ENCODE results near the gene TMEM207.
A peak's percentile ranks its signal among the peaks of the same experiment; 100 is the strongest.
"Not testable (repeated sequence)": the region's sequence is repeated elsewhere in the genome, so short reads cannot be mapped to it uniquely, and the experiment has no call there.

TMEM207 gene

DNA sequence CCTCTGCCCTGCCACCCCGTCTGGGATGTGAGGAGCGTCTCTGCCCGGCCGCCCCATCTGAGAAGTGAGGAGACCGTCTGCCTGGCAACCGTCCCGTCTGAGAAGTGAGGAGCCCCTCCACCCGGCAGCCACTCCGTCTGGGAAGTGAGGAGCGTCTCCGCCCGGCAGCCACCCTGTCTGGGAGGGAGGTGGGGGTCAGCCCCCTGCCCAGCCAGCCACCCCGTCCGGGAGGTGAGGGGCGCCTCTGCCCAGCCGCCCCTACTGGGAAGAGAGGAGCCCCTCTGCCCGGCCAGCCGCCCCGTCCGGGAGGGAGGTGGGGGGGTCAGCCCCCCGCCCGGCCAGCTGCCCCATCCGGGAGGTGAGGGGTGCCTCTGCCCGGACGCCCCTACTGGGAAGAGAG, 23.6 kb upstream of the TMEM207 start:
- not testable (repeated sequence) for H3K4me1 Mint-ChIP-seq (ENCODE audit: low read depth); H3K27me3 Mint-ChIP-seq; H3K36me3 Mint-ChIP-seq; H3K27ac Mint-ChIP-seq; H3K4me3 Mint-ChIP-seq
- peaks cover 18% of the 10 kb centered on the region for H3K9me3 Mint-ChIP-seq (ENCODE audit: low read depth)

DNA sequence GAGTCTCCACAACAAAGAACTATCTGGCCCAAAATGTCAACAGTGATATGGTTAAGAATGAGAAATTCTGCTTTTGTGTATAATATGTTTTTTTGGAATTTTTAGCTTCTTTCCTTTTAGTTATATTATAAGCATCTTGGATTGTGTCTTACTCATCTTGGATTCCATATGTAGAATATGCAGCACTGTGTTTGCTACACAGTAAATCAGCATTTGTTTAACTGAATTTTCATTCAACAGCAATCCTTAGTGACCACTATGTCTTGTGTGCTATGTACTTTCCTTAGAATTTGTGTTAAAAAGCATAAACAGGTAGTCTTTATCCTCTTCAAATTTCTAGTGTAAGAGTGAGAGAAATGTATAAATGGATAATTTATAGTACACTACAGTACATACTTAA, 18.2 kb upstream of the TMEM207 start:
- H3K27me3 Mint-ChIP-seq = peaks cover 11% of the 10 kb centered on the region
- peaks cover 4% of the 10 kb centered on the region for H3K36me3 Mint-ChIP-seq
- H3K4me1 Mint-ChIP-seq (ENCODE audit: low read depth) = no peaks in the 10 kb centered on the region
- no peak overlapping the region for H3K4me3 Mint-ChIP-seq
- H3K27ac Mint-ChIP-seq = no peak overlapping the region
- peaks cover 18% of the 10 kb centered on the region for H3K9me3 Mint-ChIP-seq (ENCODE audit: low read depth)

DNA sequence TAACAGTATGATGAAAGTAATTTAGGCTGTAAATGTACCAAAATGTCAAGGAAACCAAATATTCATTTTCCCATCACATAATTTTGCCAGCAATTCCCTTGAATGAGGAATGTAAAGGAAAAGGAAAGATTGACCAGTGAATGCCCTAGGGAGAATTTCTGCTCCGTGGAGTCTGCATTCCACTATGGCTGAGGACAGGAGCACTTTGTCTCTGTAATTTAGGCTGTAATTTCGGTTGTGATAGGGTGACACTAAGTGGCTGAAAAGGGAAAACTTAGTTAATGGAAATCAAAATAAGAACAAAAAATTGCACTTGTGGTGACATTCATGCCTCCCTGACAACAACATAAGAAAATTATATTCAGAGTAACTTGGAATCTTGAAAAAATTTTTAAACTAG, 8.3 kb upstream of the TMEM207 start:
- Mint-ChIP-seq H3K36me3 (no peaks in the 10 kb centered on the region), H3K9me3 (ENCODE audit: low read depth) (no peaks in the 10 kb centered on the region), H3K4me1 (ENCODE audit: low read depth) (no peaks in the 10 kb centered on the region), H3K4me3 (no peak overlapping the region), H3K27ac (no peak overlapping the region), H3K27me3 (peaks cover 16% of the 10 kb centered on the region)

DNA sequence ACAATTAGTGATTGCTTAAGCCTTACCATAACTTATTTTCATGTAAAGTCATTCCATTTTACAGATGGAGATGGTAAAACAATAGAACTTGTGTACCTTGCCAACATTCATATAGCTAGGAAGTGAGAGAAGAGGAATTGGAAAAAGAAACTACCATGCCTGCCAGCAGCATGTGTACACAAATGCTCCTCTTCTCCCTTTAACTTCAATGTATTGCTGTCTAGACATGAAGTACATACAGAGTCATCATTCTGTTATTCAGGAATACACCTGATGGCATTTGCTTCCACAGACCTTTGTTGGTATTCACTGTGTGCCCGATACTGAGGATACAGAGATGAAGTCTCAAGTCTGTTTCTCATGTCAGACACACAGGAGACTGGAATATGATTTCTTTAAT, 7.1 kb upstream of the TMEM207 start:
- no peak overlapping the region for H3K27ac Mint-ChIP-seq
- H3K36me3 Mint-ChIP-seq = no peaks in the 10 kb centered on the region
- H3K27me3 Mint-ChIP-seq = peaks cover 8% of the 10 kb centered on the region
- H3K9me3 Mint-ChIP-seq (ENCODE audit: low read depth) = no peaks in the 10 kb centered on the region
- H3K4me3 Mint-ChIP-seq = no peak overlapping the region
- H3K4me1 Mint-ChIP-seq (ENCODE audit: low read depth) = no peaks in the 10 kb centered on the region

DNA sequence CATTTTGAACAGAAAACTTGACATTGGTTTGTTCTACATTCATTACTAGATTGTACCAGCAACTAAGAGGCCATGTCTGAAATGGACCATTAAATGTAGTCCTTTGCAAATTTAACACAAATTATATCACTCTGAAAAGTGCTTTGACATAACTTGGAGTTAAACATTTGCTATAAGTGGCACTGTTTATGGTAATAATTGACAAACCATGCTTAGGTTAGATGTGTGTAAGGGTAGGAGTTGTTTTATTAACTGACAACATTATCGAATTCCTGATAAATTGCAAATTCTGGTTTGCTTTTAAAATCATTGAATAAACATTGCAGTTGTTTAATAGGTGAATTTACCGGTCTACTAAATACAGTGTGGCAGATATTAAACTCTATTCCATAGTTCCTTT, 6.1 kb upstream of the TMEM207 start:
- H3K4me3 Mint-ChIP-seq = no peak overlapping the region
- H3K4me1 Mint-ChIP-seq (ENCODE audit: low read depth) = no peaks in the 10 kb centered on the region
- H3K9me3 Mint-ChIP-seq (ENCODE audit: low read depth) = no peaks in the 10 kb centered on the region
- H3K27ac Mint-ChIP-seq = no peak overlapping the region
- peaks cover 7% of the 10 kb centered on the region for H3K27me3 Mint-ChIP-seq
- H3K36me3 Mint-ChIP-seq = no peaks in the 10 kb centered on the region

DNA sequence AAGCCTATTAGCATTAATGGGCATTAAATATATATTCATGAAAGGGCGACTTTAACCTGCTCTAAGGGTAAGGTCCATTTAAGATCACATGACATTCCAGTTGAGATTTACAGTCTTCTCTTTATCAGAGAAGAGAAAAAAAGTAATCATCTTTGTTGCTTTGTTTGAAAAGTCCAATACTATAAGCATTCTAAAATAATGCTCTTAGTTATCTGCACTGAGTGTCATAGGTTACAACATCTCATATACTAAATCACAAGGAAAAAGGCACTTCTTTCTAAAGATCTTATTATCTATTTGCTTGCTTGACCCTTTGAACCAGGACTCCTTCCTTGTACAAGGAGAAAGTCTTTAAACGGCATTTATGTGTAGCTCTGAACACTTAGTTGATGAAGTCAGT, 1.4 kb downstream of the TMEM207 start:
- peaks cover 13% of the 10 kb centered on the region for H3K4me1 Mint-ChIP-seq (ENCODE audit: low read depth)
- no peaks in the 10 kb centered on the region for H3K27me3 Mint-ChIP-seq
- no peak overlapping the region for H3K4me3 Mint-ChIP-seq
- no peaks in the 10 kb centered on the region for H3K9me3 Mint-ChIP-seq (ENCODE audit: low read depth)
- H3K27ac Mint-ChIP-seq = no peak overlapping the region
- no peaks in the 10 kb centered on the region for H3K36me3 Mint-ChIP-seq

DNA sequence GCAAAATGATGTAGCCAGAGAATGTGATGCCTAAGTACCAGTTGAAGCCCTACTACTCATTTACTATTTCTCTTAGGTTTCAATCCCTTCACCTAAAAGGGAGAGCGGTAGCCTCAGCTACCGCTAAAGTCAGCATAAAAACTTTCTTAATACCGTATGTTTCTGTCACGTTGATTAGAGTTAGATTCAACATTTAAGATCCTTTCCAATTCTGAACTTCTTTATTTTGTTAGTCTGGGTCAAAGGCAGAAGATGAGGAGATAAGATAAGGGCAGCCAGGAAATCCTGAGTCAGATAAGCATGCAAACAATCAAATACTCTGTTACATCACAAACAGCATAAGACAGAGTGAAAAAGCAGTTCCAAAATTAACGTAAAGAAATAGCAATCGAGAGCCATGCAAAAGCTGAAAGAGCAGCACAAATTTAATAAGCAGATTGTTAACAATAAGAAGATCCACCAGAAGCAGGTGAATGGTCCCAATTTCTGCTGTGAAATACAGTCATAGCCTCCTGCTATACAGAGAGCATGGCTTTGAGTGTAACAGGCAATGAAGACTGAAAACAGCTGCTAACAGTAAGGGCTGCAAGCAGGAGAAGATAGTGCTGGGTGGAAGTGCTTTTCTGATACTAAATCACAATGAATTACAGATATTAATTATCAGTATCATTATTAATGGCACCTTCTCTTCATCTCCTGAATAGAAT, 3.0 kb downstream of the TMEM207 start:
- H3K9me3 Mint-ChIP-seq (ENCODE audit: low read depth) = no peaks in the 10 kb centered on the region
- peaks cover 13% of the 10 kb centered on the region for H3K4me1 Mint-ChIP-seq (ENCODE audit: low read depth)
- no peak overlapping the region for H3K27ac Mint-ChIP-seq
- no peaks in the 10 kb centered on the region for H3K36me3 Mint-ChIP-seq
- no peaks in the 10 kb centered on the region for H3K27me3 Mint-ChIP-seq
- H3K4me3 Mint-ChIP-seq = peak overlapping the region; percentile 3

DNA sequence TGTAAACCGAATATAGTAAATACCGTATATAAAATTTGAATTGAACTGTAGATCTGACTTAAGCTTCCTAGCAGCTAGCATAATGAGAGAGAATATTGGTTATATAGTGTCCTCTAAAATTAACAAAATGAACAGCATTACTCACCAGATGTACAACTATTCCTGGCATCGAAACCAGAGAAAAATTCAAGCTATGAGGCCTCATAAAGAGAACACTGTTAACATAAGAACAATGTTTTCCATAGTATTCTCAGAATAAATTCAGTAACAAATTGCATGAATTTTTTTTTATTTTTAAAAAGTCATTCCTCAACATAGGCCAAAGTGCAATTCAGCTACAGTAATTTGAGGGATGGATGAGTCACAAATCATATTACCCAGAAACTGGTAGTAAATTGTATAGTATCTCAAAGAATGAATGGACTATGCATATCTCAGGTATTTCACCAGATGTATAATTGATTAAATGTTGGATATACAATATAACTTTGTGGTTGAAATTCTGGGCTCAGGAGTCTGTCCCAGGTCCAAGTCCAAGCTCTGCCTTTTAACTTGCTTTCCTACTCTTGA, 5.0 kb downstream of the TMEM207 start:
- Mint-ChIP-seq H3K4me1 (ENCODE audit: low read depth) (peaks cover 13% of the 10 kb centered on the region), H3K4me3 (no peak overlapping the region), H3K9me3 (ENCODE audit: low read depth) (no peaks in the 10 kb centered on the region), H3K36me3 (no peaks in the 10 kb centered on the region), H3K27me3 (no peaks in the 10 kb centered on the region), H3K27ac (no peak overlapping the region)

DNA sequence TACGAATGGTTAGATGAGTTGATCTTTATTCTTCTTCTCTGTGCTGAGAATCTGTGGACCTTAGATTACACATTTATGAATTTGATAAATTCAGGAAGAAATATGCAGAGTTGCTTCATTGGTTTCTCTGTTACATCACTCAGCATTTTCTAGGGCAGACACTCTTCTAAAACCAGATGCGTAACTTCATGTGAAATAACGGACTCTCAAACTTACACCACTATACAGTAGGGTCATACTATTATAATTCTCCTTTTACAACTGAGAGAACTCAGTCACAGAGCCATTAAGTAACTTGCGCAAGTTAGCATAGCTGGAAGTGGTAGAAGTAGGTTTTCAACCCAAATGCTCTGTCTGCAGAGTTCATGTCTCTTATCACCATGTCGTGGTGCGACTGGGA, 5.7 kb downstream of the TMEM207 start:
- Mint-ChIP-seq H3K9me3 (ENCODE audit: low read depth) (no peaks in the 10 kb centered on the region), H3K4me1 (ENCODE audit: low read depth) (peaks cover 13% of the 10 kb centered on the region), H3K4me3 (no peak overlapping the region), H3K36me3 (no peaks in the 10 kb centered on the region), H3K27me3 (peaks cover 2% of the 10 kb centered on the region), H3K27ac (no peak overlapping the region)

DNA sequence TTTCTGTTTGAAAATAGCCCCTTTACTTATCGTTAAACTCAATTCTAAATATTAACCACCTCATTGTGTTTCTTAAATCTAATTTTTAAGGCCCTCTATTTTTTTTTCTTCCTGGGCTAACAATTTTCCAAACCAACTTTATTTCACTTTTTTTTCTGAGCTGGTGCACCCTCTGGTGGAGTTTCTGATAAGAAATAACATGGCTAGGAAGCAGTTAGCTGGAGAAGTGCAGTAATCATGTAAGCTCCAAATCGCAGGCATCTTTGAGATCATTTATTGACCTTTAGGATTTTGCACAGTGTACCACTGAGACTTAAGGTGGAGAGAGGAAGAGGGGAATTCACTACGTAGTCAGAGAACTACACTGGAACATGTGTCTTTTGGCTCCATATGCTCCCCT, 6.4 kb downstream of the TMEM207 start:
- H3K4me1 Mint-ChIP-seq (ENCODE audit: low read depth) = peaks cover 13% of the 10 kb centered on the region
- H3K4me3 Mint-ChIP-seq = no peak overlapping the region

DNA sequence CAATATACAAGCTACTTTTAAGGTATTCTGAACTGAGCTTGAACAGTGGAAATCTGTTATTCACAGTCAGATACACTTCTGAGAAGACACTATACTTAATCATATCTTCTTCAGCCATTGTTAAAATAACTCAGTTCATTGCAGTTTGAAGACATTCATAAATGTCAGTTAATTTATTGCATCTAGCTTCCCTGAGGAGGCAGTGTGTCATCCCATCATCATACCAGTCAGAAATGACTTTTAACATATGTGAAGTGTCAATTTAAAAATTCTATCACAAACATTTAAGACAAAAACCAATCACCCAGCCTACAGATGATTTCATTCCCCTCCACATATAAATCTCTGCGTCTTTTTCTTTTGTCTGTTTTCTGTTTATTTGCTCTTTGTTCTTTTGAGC, 7.5 kb downstream of the TMEM207 start:
- Mint-ChIP-seq H3K4me1 (ENCODE audit: low read depth) (peaks cover 13% of the 10 kb centered on the region), H3K4me3 (no peak overlapping the region), H3K36me3 (no peaks in the 10 kb centered on the region)

More for the DNA sequence above, 6.4 kb downstream of the TMEM207 start:
- Mint-ChIP-seq H3K36me3 (no peaks in the 10 kb centered on the region), H3K27ac (no peak overlapping the region), H3K27me3 (peaks cover 2% of the 10 kb centered on the region), H3K9me3 (ENCODE audit: low read depth) (no peaks in the 10 kb centered on the region)

DNA sequence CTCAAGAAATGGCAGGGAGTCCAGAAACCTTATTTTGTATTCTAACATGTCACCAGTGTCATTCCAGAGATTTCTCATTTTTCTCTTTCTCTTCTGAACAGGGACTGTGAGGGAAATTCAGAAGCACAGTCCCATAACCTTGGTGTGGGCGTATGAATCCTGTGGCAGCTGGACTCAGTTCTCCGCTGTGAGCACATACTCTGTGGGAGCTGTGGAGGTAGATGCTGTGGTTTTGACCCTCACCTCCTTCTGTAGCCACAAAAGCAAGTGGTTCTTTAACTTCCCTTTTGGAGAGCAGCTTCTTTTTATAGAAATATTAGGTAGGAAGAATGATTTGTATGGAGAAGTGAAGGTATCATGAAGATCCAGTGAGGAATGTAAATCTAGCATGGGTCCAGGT, 13.4 kb downstream of the TMEM207 start:
- H3K9me3 Mint-ChIP-seq (ENCODE audit: low read depth) = no peaks in the 10 kb centered on the region
- no peak overlapping the region for H3K4me3 Mint-ChIP-seq
- H3K4me1 Mint-ChIP-seq (ENCODE audit: low read depth) = no peaks in the 10 kb centered on the region
- no peaks in the 10 kb centered on the region for H3K36me3 Mint-ChIP-seq
- H3K27ac Mint-ChIP-seq = no peak overlapping the region
- peaks cover 25% of the 10 kb centered on the region for H3K27me3 Mint-ChIP-seq

More for the DNA sequence above, 7.5 kb downstream of the TMEM207 start:
- Mint-ChIP-seq H3K9me3 (ENCODE audit: low read depth) (no peaks in the 10 kb centered on the region), H3K27ac (no peak overlapping the region), H3K27me3 (peaks cover 2% of the 10 kb centered on the region)

DNA sequence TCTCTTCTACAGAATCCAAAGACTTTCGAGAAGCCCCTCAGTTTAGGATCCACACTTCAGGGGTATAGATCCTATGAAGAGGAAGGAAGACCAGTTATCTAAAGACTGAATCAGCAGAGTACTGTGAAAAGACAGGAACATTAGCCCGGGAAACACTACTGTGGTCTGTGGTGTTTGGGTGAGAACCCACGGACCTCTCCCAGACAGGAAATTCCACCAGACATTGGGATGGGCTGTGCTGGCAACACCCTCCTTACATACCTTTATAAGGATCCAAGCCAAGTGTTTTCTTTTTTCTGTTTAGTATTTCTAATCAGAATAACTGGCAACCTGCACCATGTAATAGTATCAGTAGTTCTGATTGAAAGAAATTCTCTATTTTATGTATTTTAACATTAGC, 14.1 kb downstream of the TMEM207 start:
- Mint-ChIP-seq H3K9me3 (ENCODE audit: low read depth) (no peaks in the 10 kb centered on the region), H3K36me3 (no peaks in the 10 kb centered on the region), H3K4me3 (no peak overlapping the region), H3K27ac (no peak overlapping the region), H3K4me1 (ENCODE audit: low read depth) (no peaks in the 10 kb centered on the region), H3K27me3 (peaks cover 25% of the 10 kb centered on the region)

DNA sequence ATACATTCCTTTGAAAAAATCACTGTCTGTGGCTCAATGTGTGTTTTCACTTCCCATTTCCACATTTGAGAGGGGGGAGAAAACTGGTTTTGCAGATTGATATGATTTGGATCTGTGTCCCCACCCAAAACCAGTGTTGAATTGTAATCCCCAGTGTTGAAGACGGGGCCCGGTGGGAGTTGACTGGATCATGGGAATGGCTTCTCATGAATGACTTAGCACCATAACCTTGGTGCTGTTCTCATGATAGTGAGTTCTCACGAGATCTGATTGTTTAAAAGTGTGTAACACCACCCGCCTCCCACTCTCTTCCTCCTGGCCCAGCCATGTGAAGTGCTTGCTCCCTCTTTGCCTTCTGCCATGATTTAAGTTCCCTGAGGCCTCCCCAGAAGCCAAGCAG, 16.1 kb downstream of the TMEM207 start:
- H3K27me3 Mint-ChIP-seq = peaks cover 23% of the 10 kb centered on the region
- no peak overlapping the region for H3K4me3 Mint-ChIP-seq
- H3K36me3 Mint-ChIP-seq = no peaks in the 10 kb centered on the region
- H3K4me1 Mint-ChIP-seq (ENCODE audit: low read depth) = no peaks in the 10 kb centered on the region
- no peak overlapping the region for H3K27ac Mint-ChIP-seq
- H3K9me3 Mint-ChIP-seq (ENCODE audit: low read depth) = no peaks in the 10 kb centered on the region

DNA sequence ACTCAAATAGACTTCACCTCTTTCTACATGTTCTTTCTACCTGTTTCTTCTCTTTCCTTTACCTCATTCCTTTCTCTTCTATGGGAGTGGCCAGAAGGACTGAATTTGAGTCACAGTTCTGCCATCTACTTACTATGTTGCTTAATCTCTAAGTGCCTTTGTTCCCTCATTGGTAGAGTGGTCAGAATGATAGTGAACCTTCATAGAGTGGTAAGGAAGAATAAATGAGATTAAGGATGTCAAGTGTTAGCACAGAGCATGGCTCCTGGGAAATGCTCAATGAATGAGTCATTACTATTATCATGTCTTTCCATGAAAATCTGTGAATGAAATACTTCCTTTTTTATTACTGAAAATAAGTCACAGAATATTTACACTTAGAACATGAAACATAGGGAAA, 17.5 kb downstream of the TMEM207 start:
- Mint-ChIP-seq H3K27me3 (peaks cover 23% of the 10 kb centered on the region), H3K4me3 (no peak overlapping the region), H3K27ac (no peak overlapping the region), H3K4me1 (ENCODE audit: low read depth) (no peaks in the 10 kb centered on the region), H3K36me3 (no peaks in the 10 kb centered on the region), H3K9me3 (ENCODE audit: low read depth) (no peaks in the 10 kb centered on the region)

DNA sequence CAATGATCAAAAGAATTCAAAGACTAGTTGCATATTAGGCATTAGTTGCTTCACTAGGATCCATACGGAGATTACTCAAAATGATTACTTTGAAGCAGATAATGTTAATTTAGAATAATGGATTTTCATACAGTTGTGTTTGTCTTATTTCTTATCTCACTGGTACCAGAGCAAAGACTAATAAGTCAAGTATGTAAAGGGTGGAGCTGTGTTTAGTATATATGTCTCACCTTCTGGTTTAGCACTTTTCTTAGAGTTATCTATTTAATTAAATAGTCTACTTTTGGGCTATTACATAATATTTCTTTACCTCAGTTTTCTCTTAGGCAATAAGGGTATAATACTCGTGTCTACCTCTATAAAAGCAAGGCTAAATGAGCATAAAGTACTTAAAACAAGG, 18.8 kb downstream of the TMEM207 start:
- Mint-ChIP-seq H3K27ac (no peak overlapping the region), H3K4me1 (ENCODE audit: low read depth) (no peaks in the 10 kb centered on the region), H3K4me3 (no peak overlapping the region), H3K36me3 (no peaks in the 10 kb centered on the region), H3K27me3 (peaks cover 15% of the 10 kb centered on the region), H3K9me3 (ENCODE audit: low read depth) (no peaks in the 10 kb centered on the region)
